Effector CD8-positive, alpha-beta T cell (primary cell): ENCODE data around the gene AXL.
"Not testable (repeated sequence)": the region's sequence is repeated elsewhere in the genome, so short reads cannot be mapped to it uniquely, and the experiment has no call there.

Experiments used
- DNase-seq: peaks from one replicate; lab custom pipeline; 2025; lab: John Stamatoyannopoulos, UW
- total RNA-seq, 4 experiments: gene quantifications; one replicate each; lab custom pipeline; 2026; lab: John Stamatoyannopoulos, UW

AXL gene
- 0 to 0.49 (median 0.13) reads per million in 4 experiments for total RNA-seq

DNA sequence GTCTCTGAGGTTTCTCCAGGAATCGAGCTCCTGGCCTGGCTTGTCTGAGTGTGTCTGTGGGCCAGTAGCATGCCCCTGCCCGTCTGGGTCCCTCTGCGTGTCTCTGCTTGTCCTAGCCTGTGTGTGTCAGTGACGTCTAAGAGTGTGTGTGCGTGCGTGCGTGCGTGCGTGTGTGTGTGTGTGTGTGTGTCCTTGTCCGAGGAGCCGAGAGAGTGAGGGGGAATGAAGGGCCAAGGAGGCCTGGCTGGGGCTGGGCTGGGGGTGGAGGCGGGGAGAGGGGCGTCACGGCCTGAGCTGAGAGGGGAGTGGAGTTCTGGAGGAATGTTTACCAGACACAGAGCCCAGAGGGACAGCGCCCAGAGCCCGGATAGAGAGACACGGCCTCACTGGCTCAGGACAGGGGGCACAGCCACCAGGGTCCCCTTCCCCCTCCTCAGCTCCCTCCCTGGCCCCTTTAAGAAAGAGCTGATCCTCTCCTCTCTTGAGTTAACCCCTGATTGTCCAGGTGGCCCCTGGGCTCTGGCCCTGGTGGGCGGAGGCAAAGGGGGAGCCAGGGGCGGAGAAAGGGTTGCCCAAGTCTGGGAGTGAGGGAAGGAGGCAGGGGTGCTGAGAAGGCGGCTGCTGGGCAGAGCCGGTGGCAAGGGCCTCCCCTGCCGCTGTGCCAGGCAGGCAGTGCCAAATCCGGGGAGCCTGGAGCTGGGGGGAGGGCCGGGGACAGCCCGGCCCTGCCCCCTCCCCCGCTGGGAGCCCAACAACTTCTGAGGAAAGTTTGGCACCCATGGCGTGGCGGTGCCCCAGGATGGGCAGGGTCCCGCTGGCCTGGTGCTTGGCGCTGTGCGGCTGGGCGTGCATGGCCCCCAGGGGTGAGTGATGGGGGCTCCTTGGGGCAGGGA, at the start of gene AXL:
TSS of gene AXL (plus strand) at position 609 of the 893 bp plus-strand sequence. CDS start at position 779, 170 bp downstream.
- DNase-seq = no peak

- DNase-seq = no peak
Measured at GRCh38 chr19:41172297-41173164, 46.5 kb upstream of the AXL start.

- no peak for DNase-seq
Measured at GRCh38 chr19:41174297-41174928, 44.6 kb upstream of the AXL start.

- DNase-seq = no peak
Measured at GRCh38 chr19:41175801-41176777, 42.9 kb upstream of the AXL start.

DNA sequence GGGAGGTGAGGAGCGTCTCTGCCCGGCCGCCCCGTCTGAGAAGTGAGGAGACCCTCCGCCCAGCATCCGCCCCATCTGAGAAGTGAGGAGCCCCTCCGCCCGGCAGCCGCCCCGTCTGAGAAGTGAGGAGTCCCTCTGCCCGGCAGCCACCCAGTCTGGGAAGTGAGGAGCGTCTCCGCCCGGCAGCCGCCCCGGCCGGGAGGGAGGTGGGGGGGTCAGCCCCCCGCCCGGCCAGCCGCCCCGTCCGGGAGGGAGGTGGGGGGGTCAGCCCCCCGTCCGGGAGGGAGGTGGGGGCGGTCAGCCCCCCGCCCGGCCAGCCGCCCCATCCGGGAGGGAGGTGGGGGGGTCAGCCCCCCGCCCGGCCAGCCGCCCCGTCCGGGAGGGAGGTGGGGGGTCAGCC, 38.9 kb upstream of the AXL start:
- not testable (repeated sequence) for DNase-seq

- DNase-seq = no peak
Measured at GRCh38 chr19:41186971-41187883, 31.8 kb upstream of the AXL start.

DNA sequence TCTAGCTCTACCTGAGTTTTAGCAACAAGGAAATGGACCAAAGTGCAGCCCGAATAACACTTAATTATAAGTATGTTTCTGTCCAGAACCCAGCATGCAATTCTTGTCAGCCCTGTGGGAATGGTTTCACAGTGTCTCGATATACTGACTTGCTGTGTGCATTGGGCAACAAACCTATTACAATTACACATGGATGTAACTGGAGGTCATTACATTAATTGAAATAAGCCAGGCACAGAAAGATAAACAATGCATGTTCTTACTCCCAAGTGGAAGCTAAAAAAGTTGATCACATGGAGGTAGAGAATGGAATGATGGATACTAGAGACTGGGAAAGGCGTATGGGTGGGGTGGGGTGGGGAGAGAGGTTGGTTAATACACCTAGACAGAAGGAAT, 31.1 kb upstream of the AXL start:
- no peak for DNase-seq

DNA sequence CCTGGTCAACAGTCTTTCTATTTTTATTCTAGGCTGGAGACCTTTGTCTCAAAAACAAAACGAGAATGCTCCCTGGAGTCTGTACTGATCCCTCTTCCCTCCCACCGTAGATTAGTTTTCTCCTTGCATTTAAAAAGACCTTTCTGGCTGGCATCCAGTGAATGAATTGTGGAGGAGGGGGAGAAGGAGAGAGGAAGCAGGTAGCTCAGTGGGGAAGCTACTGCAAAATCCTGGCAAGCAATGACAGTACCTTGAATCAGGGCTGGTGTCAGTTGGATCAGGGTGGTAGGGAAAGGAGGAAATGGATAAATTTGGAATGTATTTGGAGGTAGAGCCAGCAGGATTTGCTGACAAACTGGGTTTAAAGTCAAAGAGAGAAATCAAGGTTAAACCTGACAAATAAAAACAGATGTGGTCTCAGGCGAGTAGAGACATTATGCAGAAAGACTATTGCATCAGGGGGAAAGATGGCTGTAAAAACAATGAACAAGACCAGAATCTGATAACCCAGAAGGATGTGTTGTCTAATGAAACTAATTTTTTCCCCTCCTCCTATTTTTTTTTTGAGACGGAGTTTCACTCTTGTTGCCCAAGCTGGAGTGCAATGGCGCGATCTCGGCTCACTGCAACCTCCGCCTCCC, 29.5 kb upstream of the AXL start:
- DNase-seq = no peak

DNA sequence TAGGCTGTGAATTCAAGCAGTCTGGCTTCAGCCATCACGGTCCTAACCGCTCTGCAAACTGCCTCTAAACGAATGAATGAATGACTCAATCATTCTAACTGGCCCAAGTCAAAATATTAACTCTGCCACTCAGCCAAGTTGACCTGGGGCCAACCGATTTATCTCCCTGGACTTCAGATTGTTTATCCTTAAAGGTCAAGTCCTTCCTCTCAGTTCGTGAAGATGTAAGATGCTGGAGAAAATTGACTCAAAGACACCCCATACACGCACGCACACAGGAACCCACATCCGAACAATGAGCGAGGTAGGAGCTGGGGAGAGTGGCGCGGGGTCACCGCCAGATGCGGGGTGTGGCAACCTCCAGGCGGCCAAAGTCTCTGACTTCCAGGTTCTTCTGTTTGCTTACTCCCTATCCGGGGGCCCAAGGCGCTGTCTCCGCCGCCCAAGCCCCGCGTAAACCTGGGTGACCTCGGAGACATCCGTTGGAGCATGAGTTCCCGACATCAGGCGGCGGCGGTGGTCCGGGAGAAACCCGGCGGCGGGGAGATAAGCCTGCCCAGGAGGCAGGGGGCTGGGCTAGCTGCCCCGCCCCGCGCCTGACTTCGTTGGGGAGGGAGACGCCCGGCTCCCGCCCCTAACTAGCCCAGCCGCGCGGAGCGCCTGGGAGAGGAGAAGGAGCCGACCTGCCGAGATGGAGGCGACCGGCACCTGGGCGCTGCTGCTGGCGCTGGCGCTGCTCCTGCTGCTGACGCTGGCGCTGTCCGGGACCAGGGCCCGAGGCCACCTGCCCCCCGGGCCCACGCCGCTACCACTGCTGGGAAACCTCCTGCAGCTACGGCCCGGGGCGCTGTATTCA, 26.2 kb upstream of the AXL start, which contains the start of gene CYP2S1:
TSS of gene CYP2S1 (plus strand) at position 646 of the 856 bp plus-strand sequence. CDS start at position 692, 46 bp downstream.
- DNase-seq = no peak

DNA sequence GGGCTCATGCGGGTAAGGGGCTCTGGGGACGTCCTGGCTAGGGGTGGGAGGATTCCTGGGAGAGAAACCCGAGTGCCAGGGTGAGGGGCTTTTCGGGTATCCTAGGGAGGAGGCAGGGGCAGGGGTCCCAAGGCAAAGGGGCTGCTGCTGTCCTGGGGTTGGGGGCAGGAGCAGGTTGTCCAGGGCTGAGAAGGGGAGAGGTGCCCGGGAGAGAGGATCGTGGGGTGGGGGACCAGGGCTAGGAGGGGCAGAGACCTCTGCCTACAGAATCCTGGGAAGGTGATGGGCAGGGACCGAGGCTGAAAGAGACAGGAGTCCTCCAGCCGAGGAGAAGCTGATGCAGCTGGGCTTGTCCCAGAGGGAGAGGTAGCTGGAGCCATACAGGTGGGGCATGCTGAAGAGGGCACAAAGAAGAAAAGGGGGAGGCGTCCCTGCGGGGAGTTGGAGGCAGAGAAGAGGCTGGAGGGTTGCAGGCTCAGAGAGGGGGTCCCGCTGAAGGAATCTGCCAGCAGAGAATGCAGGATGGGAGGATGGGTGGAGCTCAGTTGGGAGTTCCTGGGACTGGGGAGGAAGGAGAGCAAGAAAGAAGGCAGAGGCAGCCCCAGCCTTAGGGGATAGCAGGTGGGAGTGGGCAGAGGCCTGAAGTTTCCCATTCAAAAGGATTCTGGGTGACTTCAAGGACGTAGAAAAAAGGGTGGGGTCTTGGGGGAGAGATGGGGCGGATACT, 25.4 kb upstream of the AXL start:
- no peak for DNase-seq

- DNase-seq = no peak
Measured at GRCh38 chr19:41194157-41194552, 24.9 kb upstream of the AXL start.

GRCh38 chr19:41195675-41196497, 23.1 kb upstream of the AXL start:
- DNase-seq = no peak

GRCh38 chr19:41198559-41198958, 20.5 kb upstream of the AXL start:
- no peak for DNase-seq

DNA sequence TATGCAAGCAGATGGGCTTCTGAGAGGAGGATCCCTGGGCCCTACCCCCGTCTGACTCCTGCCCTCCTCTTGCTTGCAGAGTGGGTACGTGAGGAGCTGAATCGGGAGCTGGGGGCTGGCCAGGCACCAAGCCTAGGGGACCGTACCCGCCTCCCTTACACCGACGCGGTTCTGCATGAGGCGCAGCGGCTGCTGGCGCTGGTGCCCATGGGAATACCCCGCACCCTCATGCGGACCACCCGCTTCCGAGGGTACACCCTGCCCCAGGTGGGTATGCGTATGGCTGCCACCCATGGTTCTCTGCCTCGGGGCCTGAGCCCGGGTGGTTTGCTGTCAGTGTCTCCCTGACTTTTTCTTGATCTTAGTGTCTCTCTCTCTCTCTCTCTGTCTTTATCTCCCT, 15.7 kb upstream of the AXL start:
- DNase-seq = no peak

- DNase-seq = peak; percentile 70
Measured at GRCh38 chr19:41204338-41204737, 14.7 kb upstream of the AXL start.

- no peak for DNase-seq
Measured at GRCh38 chr19:41205995-41206394, 13.0 kb upstream of the AXL start.

- DNase-seq = no peak
Measured at GRCh38 chr19:41206456-41206855, 12.6 kb upstream of the AXL start.
